Measurements from ENCODE around the gene SCRN1. TPM values are rescaled to one million over a fixed set of nuclear protein-coding genes. Genes with fewer than 3 reads are reported as not detected.

Gene SCRN1
- total and polyA plus RNA-seq, 2 donors from 2014 or later = 22.2 to 85.6 TPM

DNA sequence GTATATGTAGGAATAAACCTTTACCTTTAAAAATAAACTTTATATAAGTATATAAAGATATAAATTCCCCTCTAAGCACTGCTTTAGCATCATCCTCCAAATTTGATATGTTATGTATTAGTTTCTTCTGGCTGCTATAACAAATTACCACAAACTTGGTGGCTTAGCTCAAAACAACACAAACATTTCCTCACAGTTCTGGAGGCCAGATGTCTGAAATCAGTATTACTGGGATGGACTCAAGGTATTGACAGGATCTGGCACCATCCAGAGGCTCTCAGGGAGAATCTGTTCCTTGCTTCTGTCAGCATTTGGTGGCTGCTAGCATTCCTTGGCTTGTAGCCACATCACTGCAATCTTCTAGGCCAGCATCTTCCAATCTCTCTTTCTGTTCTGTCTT is 6.7 kb upstream of the SCRN1 start:
- Histone ChIP-seq H3K9ac (ENCODE audit: low read length in 3 of 3) (no peak overlapping the region), H3K27me3 (ENCODE audit: control insufficient read depth, insufficient read depth, low read length) (no peaks in the 10 kb centered on the region), H3K36me3 (ENCODE audit: control insufficient read depth in 2 of 3, insufficient read depth in 3 of 3, low read length in 3 of 3) (no peaks in the 10 kb centered on the region), H3K4me3 (ENCODE audit: low read length in 3 of 3) (no peak overlapping the region), H3K4me1 (ENCODE audit: control insufficient read depth in 2 of 3, insufficient read depth in 2 of 3, low read depth in 1 of 3, low read length in 3 of 3) (no peaks in the 10 kb centered on the region), H3K27ac (ENCODE audit: low read depth in 2 of 2, low read length in 2 of 2) (no peak overlapping the region), H3K9me3 (ENCODE audit: control insufficient read depth in 2 of 3, insufficient read depth in 1 of 3, low read length in 3 of 3) (peaks cover 0 to 17% (median 0%) of the 10 kb centered on the region in 3 donors)
- TF ChIP-seq, protein P1, sequence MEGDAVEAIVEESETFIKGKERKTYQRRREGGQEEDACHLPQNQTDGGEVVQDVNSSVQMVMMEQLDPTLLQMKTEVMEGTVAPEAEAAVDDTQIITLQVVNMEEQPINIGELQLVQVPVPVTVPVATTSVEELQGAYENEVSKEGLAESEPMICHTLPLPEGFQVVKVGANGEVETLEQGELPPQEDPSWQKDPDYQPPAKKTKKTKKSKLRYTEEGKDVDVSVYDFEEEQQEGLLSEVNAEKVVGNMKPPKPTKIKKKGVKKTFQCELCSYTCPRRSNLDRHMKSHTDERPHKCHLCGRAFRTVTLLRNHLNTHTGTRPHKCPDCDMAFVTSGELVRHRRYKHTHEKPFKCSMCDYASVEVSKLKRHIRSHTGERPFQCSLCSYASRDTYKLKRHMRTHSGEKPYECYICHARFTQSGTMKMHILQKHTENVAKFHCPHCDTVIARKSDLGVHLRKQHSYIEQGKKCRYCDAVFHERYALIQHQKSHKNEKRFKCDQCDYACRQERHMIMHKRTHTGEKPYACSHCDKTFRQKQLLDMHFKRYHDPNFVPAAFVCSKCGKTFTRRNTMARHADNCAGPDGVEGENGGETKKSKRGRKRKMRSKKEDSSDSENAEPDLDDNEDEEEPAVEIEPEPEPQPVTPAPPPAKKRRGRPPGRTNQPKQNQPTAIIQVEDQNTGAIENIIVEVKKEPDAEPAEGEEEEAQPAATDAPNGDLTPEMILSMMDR (IDR thresholded peaks at IDR 0.05; ENCODE audit: borderline replicate concordance, extremely low read depth, insufficient read depth) = no peak
- intact Hi-C loops (cut with DNase I) = no loop called here
- no peak for DNase-seq
- no peak for FAIRE-seq

- Histone ChIP-seq H3K4me1 (ENCODE audit: control insufficient read depth in 2 of 3, insufficient read depth in 2 of 3, low read depth in 1 of 3, low read length in 3 of 3) (no peaks in the 10 kb centered on the region), H3K36me3 (ENCODE audit: control insufficient read depth in 2 of 3, insufficient read depth in 3 of 3, low read length in 3 of 3) (no peaks in the 10 kb centered on the region), H3K27me3 (ENCODE audit: control insufficient read depth, insufficient read depth, low read length) (no peaks in the 10 kb centered on the region), H3K9ac (ENCODE audit: low read length in 3 of 3) (no peak overlapping the region), H3K9me3 (ENCODE audit: control insufficient read depth in 2 of 3, insufficient read depth in 1 of 3, low read length in 3 of 3) (peaks cover 0 to 17% (median 0%) of the 10 kb centered on the region in 3 donors), H3K4me3 (ENCODE audit: low read length in 3 of 3) (no peak overlapping the region), H3K27ac (ENCODE audit: low read depth in 2 of 2, low read length in 2 of 2) (no peak overlapping the region)
- FAIRE-seq (no peak), DNase-seq (no peak)
- TF ChIP-seq, protein P1 (IDR thresholded peaks at IDR 0.05; ENCODE audit: borderline replicate concordance, extremely low read depth, insufficient read depth) = no peak
- intact Hi-C loops (cut with DNase I) = no loop called here
Measured at GRCh38 chr7:29995652-29996051, 6.1 kb upstream of the SCRN1 start.

GRCh38 chr7:29993140-29993539 is 3.5 kb upstream of the SCRN1 start:
- no peak for FAIRE-seq
- TF ChIP-seq, protein P1 (IDR thresholded peaks at IDR 0.05; ENCODE audit: borderline replicate concordance, extremely low read depth, insufficient read depth) = no peak
- H3K27ac ChIP-seq (ENCODE audit: low read depth in 2 of 2, low read length in 2 of 2) = no peak overlapping the region

DNA sequence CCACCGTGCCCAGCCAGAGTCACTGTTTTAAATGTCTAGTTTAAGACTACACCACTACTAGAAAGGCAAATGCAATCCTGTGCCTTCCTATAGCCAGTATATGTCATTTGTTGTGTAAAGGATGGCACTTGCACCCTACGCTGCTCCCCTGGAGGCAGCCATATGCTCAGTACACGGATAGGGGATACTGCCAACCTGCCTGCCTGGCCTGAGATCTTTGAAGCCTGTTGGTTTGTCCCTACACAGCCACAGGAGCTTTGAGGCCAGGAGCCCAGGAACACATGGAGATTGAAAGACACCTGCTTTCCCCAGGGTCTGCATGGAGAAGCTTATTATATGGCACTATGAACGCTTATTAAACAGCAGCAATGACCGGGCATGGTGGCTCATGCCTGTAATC is 2.3 kb upstream of the SCRN1 start:
- Histone ChIP-seq H3K9me3 (ENCODE audit: control insufficient read depth in 2 of 3, insufficient read depth in 1 of 3, low read length in 3 of 3) (peaks cover 0 to 16% (median 0%) of the 10 kb centered on the region in 3 donors), H3K36me3 (ENCODE audit: control insufficient read depth in 2 of 3, insufficient read depth in 3 of 3, low read length in 3 of 3) (no peaks in the 10 kb centered on the region), H3K27ac (ENCODE audit: low read depth in 2 of 2, low read length in 2 of 2) (no peak overlapping the region), H3K9ac (ENCODE audit: low read length in 3 of 3) (no peak overlapping the region), H3K4me3 (ENCODE audit: low read length in 3 of 3) (no peak overlapping the region), H3K4me1 (ENCODE audit: control insufficient read depth in 2 of 3, insufficient read depth in 2 of 3, low read depth in 1 of 3, low read length in 3 of 3) (peaks cover 0 to 3% (median 2%) of the 10 kb centered on the region in 3 donors), H3K27me3 (ENCODE audit: control insufficient read depth, insufficient read depth, low read length) (no peaks in the 10 kb centered on the region)
- TF ChIP-seq, protein P1 (IDR thresholded peaks at IDR 0.05; ENCODE audit: borderline replicate concordance, extremely low read depth, insufficient read depth) = no peak
- no peak for DNase-seq
- intact Hi-C loops (cut with DNase I) = no loop called here
- FAIRE-seq = no peak

More at GRCh38 chr7:29993140-29993539, 3.5 kb upstream of the SCRN1 start:
- Histone ChIP-seq H3K4me3 (ENCODE audit: low read length in 3 of 3) (no peak overlapping the region), H3K36me3 (ENCODE audit: control insufficient read depth in 2 of 3, insufficient read depth in 3 of 3, low read length in 3 of 3) (no peaks in the 10 kb centered on the region), H3K9ac (ENCODE audit: low read length in 3 of 3) (no peak overlapping the region), H3K4me1 (ENCODE audit: control insufficient read depth in 2 of 3, insufficient read depth in 2 of 3, low read depth in 1 of 3, low read length in 3 of 3) (peaks cover 0 to 2% (median 0%) of the 10 kb centered on the region in 3 donors), H3K9me3 (ENCODE audit: control insufficient read depth in 2 of 3, insufficient read depth in 1 of 3, low read length in 3 of 3) (peaks cover 0 to 17% (median 0%) of the 10 kb centered on the region in 3 donors), H3K27me3 (ENCODE audit: control insufficient read depth, insufficient read depth, low read length) (no peaks in the 10 kb centered on the region)
- intact Hi-C loops (cut with DNase I) = no loop called here
- DNase-seq = no peak

Data from kidney (tissue), 14 donors.